ENCODE data around the gene PSD2.

PSD2 gene

GRCh38 chr5:139823757-139824355, 28.2 kb downstream of the PSD2 start:
- no peaks in the 10 kb centered on the region for H3K9me3 ChIP-seq (ENCODE audit: insufficient read depth, low read length)
- no peaks in the 10 kb centered on the region for H3F3A ChIP-seq (ENCODE audit: insufficient read depth)
- H3K36me3 ChIP-seq (ENCODE audit: low read length): no peaks in the 10 kb centered on the region
- H3K4me2 ChIP-seq (ENCODE audit: low read depth, low read length, poor library complexity, severe bottlenecking): no peak overlapping the region
- no peaks in the 10 kb centered on the region for H3K79me2 ChIP-seq (ENCODE audit: insufficient read depth, low read length)
- no peaks in the 10 kb centered on the region for H3K27me3 ChIP-seq (ENCODE audit: low read length)
- no peak overlapping the region for H3K4me3 ChIP-seq (ENCODE audit: insufficient read depth, low read length, poor library complexity, severe bottlenecking)
- no peaks in the 10 kb centered on the region for H4K20me1 ChIP-seq (ENCODE audit: low read depth, low read length)
- H3K27ac ChIP-seq (ENCODE audit: low read depth, low read length): no peak overlapping the region
- H3K9me2 ChIP-seq (replicated peaks; ENCODE audit: insufficient read depth, low read length): no peaks in the 10 kb centered on the region
- no peak overlapping the region for H3K9ac ChIP-seq (ENCODE audit: low read length)
- TF ChIP-seq EZH2phosphoT487 (conservative IDR thresholded peaks at IDR 0.05; ENCODE audit: low read length): no peak
- no peak for TF ChIP-seq CTCF (IDR thresholded peaks at IDR 0.05; ENCODE audit: insufficient read depth, low read length, poor library complexity, severe bottlenecking)
- no peak overlapping the region for H2AFZ ChIP-seq (ENCODE audit: low read depth, low read length, severe bottlenecking)

GRCh38 chr5:139825690-139826089, 30.1 kb downstream of the PSD2 start:
- H2AFZ ChIP-seq (ENCODE audit: low read depth, low read length, severe bottlenecking): no peak overlapping the region
- no peak overlapping the region for H3K27ac ChIP-seq (ENCODE audit: low read depth, low read length)
- H3K36me3 ChIP-seq (ENCODE audit: low read length): no peaks in the 10 kb centered on the region
- no peaks in the 10 kb centered on the region for H4K20me1 ChIP-seq (ENCODE audit: low read depth, low read length)
- H3K9ac ChIP-seq (ENCODE audit: low read length): no peak overlapping the region
- no peaks in the 10 kb centered on the region for H3K9me3 ChIP-seq (ENCODE audit: insufficient read depth, low read length)
- no peak overlapping the region for H3K4me3 ChIP-seq (ENCODE audit: insufficient read depth, low read length, poor library complexity, severe bottlenecking)
- H3F3A ChIP-seq (ENCODE audit: insufficient read depth): no peaks in the 10 kb centered on the region
- no peaks in the 10 kb centered on the region for H3K79me2 ChIP-seq (ENCODE audit: insufficient read depth, low read length)
- no peaks in the 10 kb centered on the region for H3K9me2 ChIP-seq (replicated peaks; ENCODE audit: insufficient read depth, low read length)
- no peaks in the 10 kb centered on the region for H3K27me3 ChIP-seq (ENCODE audit: low read length)
- TF ChIP-seq CTCF (IDR thresholded peaks at IDR 0.05; ENCODE audit: insufficient read depth, low read length, poor library complexity, severe bottlenecking) (no peak), EZH2phosphoT487 (conservative IDR thresholded peaks at IDR 0.05; ENCODE audit: low read length) (no peak)
- no peak overlapping the region for H3K4me2 ChIP-seq (ENCODE audit: low read depth, low read length, poor library complexity, severe bottlenecking)

GRCh38 chr5:139828207-139828895, 32.7 kb downstream of the PSD2 start:
- Histone ChIP-seq H4K20me1 (ENCODE audit: low read depth, low read length) (no peaks in the 10 kb centered on the region), H3K9me2 (replicated peaks; ENCODE audit: insufficient read depth, low read length) (no peaks in the 10 kb centered on the region), H3K9me3 (ENCODE audit: insufficient read depth, low read length) (no peaks in the 10 kb centered on the region), H3K79me2 (ENCODE audit: insufficient read depth, low read length) (no peaks in the 10 kb centered on the region), H3K36me3 (ENCODE audit: low read length) (no peaks in the 10 kb centered on the region), H3K27me3 (ENCODE audit: low read length) (no peaks in the 10 kb centered on the region), H3K4me3 (ENCODE audit: insufficient read depth, low read length, poor library complexity, severe bottlenecking) (no peak overlapping the region), H3K4me2 (ENCODE audit: low read depth, low read length, poor library complexity, severe bottlenecking) (no peak overlapping the region), H3F3A (ENCODE audit: insufficient read depth) (no peaks in the 10 kb centered on the region), H3K27ac (ENCODE audit: low read depth, low read length) (no peak overlapping the region), H2AFZ (ENCODE audit: low read depth, low read length, severe bottlenecking) (no peak overlapping the region), H3K9ac (ENCODE audit: low read length) (no peak overlapping the region)
- TF ChIP-seq CTCF (IDR thresholded peaks at IDR 0.05; ENCODE audit: insufficient read depth, low read length, poor library complexity, severe bottlenecking) (no peak), EZH2phosphoT487 (conservative IDR thresholded peaks at IDR 0.05; ENCODE audit: low read length) (no peak)
